ENCODE measurements around the gene LRRK1. TPM values are rescaled to one million over a fixed set of nuclear protein-coding genes. Genes with fewer than 3 reads are reported as not detected.

The LRRK1 gene
- total RNA-seq, 1 donor from 2014 or later: 4.2 TPM

DNA sequence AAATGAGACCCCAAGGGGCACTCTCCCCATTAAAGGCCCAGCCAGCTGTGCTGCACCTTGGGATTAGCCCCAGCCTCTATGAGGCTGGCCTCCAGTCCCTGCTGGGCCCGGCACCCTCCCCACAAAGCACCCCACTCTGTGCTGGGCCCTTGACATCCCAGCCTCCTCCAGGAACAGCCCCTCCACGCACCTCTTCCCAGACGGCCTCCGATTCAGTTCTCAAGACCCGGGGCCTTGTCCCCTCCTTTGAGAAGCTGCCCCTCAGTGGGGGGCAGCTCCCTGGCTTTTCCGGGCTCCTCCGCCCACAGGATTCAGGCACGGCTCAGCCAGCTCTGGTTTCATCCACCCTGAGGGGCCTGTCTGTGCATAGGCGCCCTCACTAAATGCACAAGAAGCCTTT is 144.1 kb downstream of the LRRK1 start:
- TF ChIP-seq, protein P1, sequence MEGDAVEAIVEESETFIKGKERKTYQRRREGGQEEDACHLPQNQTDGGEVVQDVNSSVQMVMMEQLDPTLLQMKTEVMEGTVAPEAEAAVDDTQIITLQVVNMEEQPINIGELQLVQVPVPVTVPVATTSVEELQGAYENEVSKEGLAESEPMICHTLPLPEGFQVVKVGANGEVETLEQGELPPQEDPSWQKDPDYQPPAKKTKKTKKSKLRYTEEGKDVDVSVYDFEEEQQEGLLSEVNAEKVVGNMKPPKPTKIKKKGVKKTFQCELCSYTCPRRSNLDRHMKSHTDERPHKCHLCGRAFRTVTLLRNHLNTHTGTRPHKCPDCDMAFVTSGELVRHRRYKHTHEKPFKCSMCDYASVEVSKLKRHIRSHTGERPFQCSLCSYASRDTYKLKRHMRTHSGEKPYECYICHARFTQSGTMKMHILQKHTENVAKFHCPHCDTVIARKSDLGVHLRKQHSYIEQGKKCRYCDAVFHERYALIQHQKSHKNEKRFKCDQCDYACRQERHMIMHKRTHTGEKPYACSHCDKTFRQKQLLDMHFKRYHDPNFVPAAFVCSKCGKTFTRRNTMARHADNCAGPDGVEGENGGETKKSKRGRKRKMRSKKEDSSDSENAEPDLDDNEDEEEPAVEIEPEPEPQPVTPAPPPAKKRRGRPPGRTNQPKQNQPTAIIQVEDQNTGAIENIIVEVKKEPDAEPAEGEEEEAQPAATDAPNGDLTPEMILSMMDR (IDR thresholded peaks at IDR 0.05; ENCODE audit: insufficient read depth, low read length, severe bottlenecking): no peak
- no peak for FAIRE-seq
- DNase-seq (ENCODE audit: low read depth): no peak
- no peaks in the 10 kb centered on the region for H3K27me3 ChIP-seq (ENCODE audit: control insufficient read depth, insufficient read depth, low read length)
- no peak overlapping the region for H3K4me3 ChIP-seq (ENCODE audit: low read depth, low read length)
- H3K36me3 ChIP-seq (ENCODE audit: control insufficient read depth, insufficient read depth, low read length): peaks cover 9% of the 10 kb centered on the region

DNA sequence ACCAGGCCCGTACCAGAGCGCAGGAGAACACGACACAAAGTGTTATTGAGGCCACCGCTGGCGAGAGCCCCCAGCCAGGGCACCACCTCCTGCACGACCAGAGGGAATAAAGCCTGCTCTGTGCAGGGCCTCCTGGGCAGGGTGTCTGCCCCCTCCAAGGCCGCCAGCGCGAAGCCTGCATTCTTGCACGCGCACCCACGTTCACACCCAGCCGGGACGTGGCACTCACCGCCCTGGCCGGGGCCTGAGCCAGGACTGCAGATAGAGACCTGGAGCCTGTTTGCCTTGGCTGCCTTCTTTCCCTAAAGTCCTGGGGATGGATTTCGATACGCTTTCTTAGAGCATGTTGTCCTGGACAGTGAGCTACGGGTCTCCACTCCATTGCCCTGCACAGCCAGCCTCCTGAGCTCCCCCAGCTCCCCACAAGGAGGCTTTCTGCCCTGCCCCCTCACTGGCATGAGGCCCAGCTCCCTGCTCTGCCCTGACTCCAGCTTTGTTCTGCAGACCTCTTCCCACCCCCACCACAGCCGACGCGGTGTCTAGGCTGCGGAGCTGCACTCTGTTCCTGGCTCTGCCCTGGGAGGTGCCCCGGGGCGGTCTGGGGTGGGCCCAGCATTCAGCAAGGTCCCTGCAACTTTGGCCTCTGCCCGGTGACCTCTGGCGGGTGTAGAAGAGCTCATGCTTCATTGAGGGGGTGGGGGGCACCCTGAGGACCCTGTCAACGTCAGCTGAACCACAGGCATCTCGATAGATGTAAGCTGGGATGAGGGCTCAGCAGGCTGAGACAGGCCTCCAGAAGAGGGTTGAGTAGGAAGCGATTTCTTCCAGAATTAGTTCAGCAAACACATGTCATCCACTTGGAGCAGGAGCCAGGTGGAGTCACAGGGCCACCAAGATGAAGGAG is 145.0 kb downstream of the LRRK1 start:
- peaks cover 9% of the 10 kb centered on the region for H3K36me3 ChIP-seq (ENCODE audit: control insufficient read depth, insufficient read depth, low read length)
- FAIRE-seq (no peak), DNase-seq (ENCODE audit: low read depth) (no peak)
- H3K27me3 ChIP-seq (ENCODE audit: control insufficient read depth, insufficient read depth, low read length): no peaks in the 10 kb centered on the region
- H3K4me3 ChIP-seq (ENCODE audit: low read depth, low read length): no peak overlapping the region
- TF ChIP-seq, protein P1 (IDR thresholded peaks at IDR 0.05; ENCODE audit: insufficient read depth, low read length, severe bottlenecking): no peak

- no peak overlapping the region for H3K4me3 ChIP-seq (ENCODE audit: low read depth, low read length)
- no peaks in the 10 kb centered on the region for H3K27me3 ChIP-seq (ENCODE audit: control insufficient read depth, insufficient read depth, low read length)
- no peak for DNase-seq (ENCODE audit: low read depth)
- peaks cover 9% of the 10 kb centered on the region for H3K36me3 ChIP-seq (ENCODE audit: control insufficient read depth, insufficient read depth, low read length)
- TF ChIP-seq, protein P1 (IDR thresholded peaks at IDR 0.05; ENCODE audit: insufficient read depth, low read length, severe bottlenecking): no peak
- FAIRE-seq: no peak
These were observed 145.8 kb downstream of the LRRK1 start for GRCh38 chr15:101064795-101065569.

DNA sequence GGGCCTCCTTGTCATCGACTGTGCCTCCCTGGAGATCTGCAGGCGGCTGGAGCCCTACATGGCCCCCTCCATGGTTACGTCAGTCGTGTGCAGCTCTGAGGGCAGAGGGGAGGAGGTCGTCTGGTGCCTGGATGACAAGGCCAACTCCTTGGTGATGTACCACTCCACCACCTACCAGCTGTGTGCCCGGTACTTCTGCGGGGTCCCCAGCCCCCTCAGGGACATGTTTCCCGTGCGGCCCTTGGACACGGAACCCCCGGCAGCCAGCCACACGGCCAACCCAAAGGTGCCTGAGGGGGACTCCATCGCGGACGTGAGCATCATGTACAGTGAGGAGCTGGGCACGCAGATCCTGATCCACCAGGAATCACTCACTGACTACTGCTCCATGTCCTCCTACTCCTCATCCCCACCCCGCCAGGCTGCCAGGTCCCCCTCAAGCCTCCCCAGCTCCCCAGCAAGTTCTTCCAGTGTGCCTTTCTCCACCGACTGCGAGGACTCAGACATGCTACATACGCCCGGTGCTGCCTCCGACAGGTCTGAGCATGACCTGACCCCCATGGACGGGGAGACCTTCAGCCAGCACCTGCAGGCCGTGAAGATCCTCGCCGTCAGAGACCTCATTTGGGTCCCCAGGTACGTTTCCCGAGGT is 146.5 kb downstream of the LRRK1 start:
- Histone ChIP-seq H3K27me3 (ENCODE audit: control insufficient read depth, insufficient read depth, low read length) (no peaks in the 10 kb centered on the region), H3K36me3 (ENCODE audit: control insufficient read depth, insufficient read depth, low read length) (peaks cover 7% of the 10 kb centered on the region), H3K4me3 (ENCODE audit: low read depth, low read length) (no peak overlapping the region)
- TF ChIP-seq, protein P1 (IDR thresholded peaks at IDR 0.05; ENCODE audit: insufficient read depth, low read length, severe bottlenecking): no peak
- FAIRE-seq (no peak), DNase-seq (ENCODE audit: low read depth) (no peak)

GRCh38 chr15:101066501-101067408 is 147.6 kb downstream of the LRRK1 start:
- DNase-seq (ENCODE audit: low read depth) (no peak), FAIRE-seq (no peak)
- H3K4me3 ChIP-seq (ENCODE audit: low read depth, low read length): no peak overlapping the region
- no peaks in the 10 kb centered on the region for H3K27me3 ChIP-seq (ENCODE audit: control insufficient read depth, insufficient read depth, low read length)
- H3K36me3 ChIP-seq (ENCODE audit: control insufficient read depth, insufficient read depth, low read length): peaks cover 3% of the 10 kb centered on the region
- TF ChIP-seq, protein P1 (IDR thresholded peaks at IDR 0.05; ENCODE audit: insufficient read depth, low read length, severe bottlenecking): no peak

Data from bronchial epithelial cell (primary cell).